OCI-LY7 (cell line): ENCODE measurements around the gene SLAMF7. TPM values are rescaled to one million over a fixed set of nuclear protein-coding genes. Genes with fewer than 3 reads are reported as not detected.

ENCODE experiments used
- BruUV-seq: library from RNA; stranded (reverse); fragments of 400-500 nt; replicated peaks from 2 replicates; lab custom pipeline; 2021; lab: Mats Ljungman, UMichigan
- CTCF ChIA-PET: fragments of 300-600 bp; sonication (Branson Sonifier 250); formaldehyde crosslinking; loops from one replicate; lab custom pipeline; 2022; ENCODE audit warnings: antibody characterized with exemption; ENCODE audit not compliant: unreplicated experiment; lab: Charles Lee
- POLR2A ChIA-PET: fragments of 300-600 bp; sonication (Branson Sonifier 250); formaldehyde crosslinking; loops from one replicate; lab custom pipeline; 2022; ENCODE audit warnings: antibody characterized with exemption; lab: Charles Lee
- DNase-seq: peaks from one replicate; pipeline ENCODE4 v3.0.0-alpha.2; 2015; ENCODE audit warnings: low spot score
- H2AFZ ChIP-seq: fragments of 200-600 bp; sonication (generic), shearing (Covaris generic); 2 replicates; pipeline ENCODE4 v1.6.1; 2014; ENCODE audit warnings: mild to moderate bottlenecking, antibody characterized with exemption, low read length, moderate library complexity
- H3K27ac ChIP-seq: fragments of 200-600 bp; sonication (generic); 2 replicates; pipeline ENCODE4 v1.5.1; 2014; ENCODE audit warnings: mixed run types, low read depth, mild to moderate bottlenecking, moderate library complexity, low read length, inconsistent platforms; ENCODE audit not compliant: poor library complexity, severe bottlenecking
- H3K36me3 ChIP-seq: fragments of 200-600 bp; sonication (generic); 2 replicates; pipeline ENCODE4 v1.6.1; 2014; ENCODE audit warnings: mild to moderate bottlenecking, antibody characterized with exemption, low read length, moderate library complexity, mixed read lengths; ENCODE audit not compliant: insufficient read depth
- H3K4me1 ChIP-seq: fragments of 200-600 bp; sonication (generic); 2 replicates; pipeline ENCODE4 v1.5.1; 2014; ENCODE audit warnings: mild to moderate bottlenecking, low read length; ENCODE audit not compliant: insufficient read depth, poor library complexity, severe bottlenecking
- H3K4me2 ChIP-seq: fragments of 200-600 bp; sonication (generic); 2 replicates; pipeline ENCODE4 v1.6.1; 2014; ENCODE audit warnings: mild to moderate bottlenecking, low read length
- H3K4me3 ChIP-seq: fragments of 200-600 bp; sonication (generic); 2 replicates; pipeline ENCODE4 v1.5.1; 2014; ENCODE audit warnings: mild to moderate bottlenecking, low read depth, low read length; ENCODE audit not compliant: poor library complexity, severe bottlenecking
- H3K79me2 ChIP-seq: fragments of 200-600 bp; sonication (generic); 2 replicates; pipeline ENCODE4 v1.6.1; 2016; ENCODE audit warnings: low read depth, mild to moderate bottlenecking, low read length, moderate library complexity, mixed read lengths; ENCODE audit not compliant: insufficient read depth
- H3K9me2 ChIP-seq: fragments of 200-600 bp; sonication (generic); 2 replicates; pipeline ENCODE4 v1.6.1; 2016; ENCODE audit warnings: mild to moderate bottlenecking, low read length, mixed read lengths; ENCODE audit not compliant: insufficient read depth
- H3K9me3 ChIP-seq: fragments of 200-600 bp; sonication (generic); 2 replicates; pipeline ENCODE4 v1.6.1; 2014; ENCODE audit warnings: mild to moderate bottlenecking, mixed run types, low read length, mixed read lengths
- H4K20me1 ChIP-seq: fragments of 200-600 bp; sonication (generic); 2 replicates; pipeline ENCODE4 v1.6.1; 2014; ENCODE audit warnings: mild to moderate bottlenecking, antibody characterized with exemption, low read length, moderate library complexity, mixed read lengths; ENCODE audit not compliant: insufficient read depth
- CTCF ChIP-seq: fragments of 200-600 bp; sonication (generic); conservative IDR thresholded peaks from 2 replicates; pipeline ENCODE4 v1.5.1; 2014; ENCODE audit warnings: mild to moderate bottlenecking, antibody characterized with exemption, low read length, moderate library complexity, mixed read lengths
- EZH2phosphoT487 ChIP-seq: fragments of 200-600 bp; sonication (generic); IDR thresholded peaks from 2 replicates; pipeline ENCODE4 v1.6.1; 2018; ENCODE audit warnings: low read depth, borderline replicate concordance, mild to moderate bottlenecking, mixed run types, antibody characterized with exemption, low read length, moderate library complexity, mixed read lengths
- intact Hi-C: fragments of 100-400 bp; cut with micrococcal nuclease; formaldehyde crosslinking; loops from one replicate; pipeline ENCODE4 v1.10.0; 2022; ENCODE audit not compliant: unreplicated experiment
- total RNA-seq, 2 experiments: library from RNA; depleted of rRNA in 1 of 2; stranded (reverse); fragments of >200 nt in 1 of 2; shearing (Covaris generic) in 1 of 2; gene quantifications; 2 replicates each; pipeline ENCODE4 v1.2.3, GENCODE V29; 2014 to 2022

The SLAMF7 gene
- total RNA-seq, 2 experiments from 2014 or later: not detected

DNA sequence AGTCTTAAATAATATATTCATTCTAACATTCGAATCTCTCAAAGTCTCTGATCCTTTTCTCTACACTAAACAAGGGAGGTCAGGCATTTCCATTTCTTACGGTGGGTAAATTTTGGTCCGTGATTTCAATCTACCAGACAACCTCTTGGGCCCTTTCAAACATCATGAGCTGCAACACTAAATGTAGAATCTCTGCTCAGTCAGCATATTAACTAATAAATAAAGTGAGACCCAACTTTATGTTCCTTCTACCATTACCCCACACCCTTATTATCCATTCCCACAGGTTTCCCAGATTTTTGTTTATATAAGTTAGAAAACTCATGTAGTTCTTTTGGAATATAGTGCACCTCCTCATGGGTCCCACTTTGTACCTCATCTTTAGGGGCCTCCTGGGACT lies 24.9 kb downstream of the SLAMF7 start:
- TF ChIP-seq EZH2phosphoT487 (no peak), CTCF (no peak)
- Histone ChIP-seq H3K27ac (no peak overlapping the region), H3K4me3 (no peak overlapping the region), H3K4me2 (no peak overlapping the region), H3K9me3 (no peaks in the 10 kb centered on the region), H3K36me3 (no peaks in the 10 kb centered on the region), H3K79me2 (no peaks in the 10 kb centered on the region), H2AFZ (no peak overlapping the region), H3K9me2 (no peaks in the 10 kb centered on the region), H3K4me1 (peaks cover 7% of the 10 kb centered on the region), H4K20me1 (no peaks in the 10 kb centered on the region)
- DNase-seq: no peak
- ChIA-PET CTCF (no interaction called here), POLR2A (interaction anchor here (0.5 to 0.7 kb wide), 2 partner anchors 80 to 151 kb away, joined by 3 read pairs; no protein-coding TSS in a partner anchor)
- BruUV-seq: no TSS peak
- intact Hi-C loops: no loop called here

- intact Hi-C loops: loop anchor here (1.0 kb wide), 3 partner anchors 40 to 92 kb away; no protein-coding TSS in a partner anchor
- DNase-seq: no peak
- Histone ChIP-seq H3K4me1 (peaks cover 7% of the 10 kb centered on the region), H3K36me3 (no peaks in the 10 kb centered on the region), H3K27ac (no peak overlapping the region), H3K9me3 (no peaks in the 10 kb centered on the region), H3K4me3 (peak overlapping the region; percentile 62), H2AFZ (peak overlapping the region; percentile 97), H3K9me2 (no peaks in the 10 kb centered on the region), H3K4me2 (peak overlapping the region; percentile 84), H3K79me2 (no peaks in the 10 kb centered on the region), H4K20me1 (no peaks in the 10 kb centered on the region)
- CTCF ChIA-PET: interaction anchor here (0.6 to 1.8 kb wide), 7 partner anchors 10 to 359 kb away, joined by 3 to 8 read pairs (median 3); no protein-coding TSS in a partner anchor
- POLR2A ChIA-PET: interaction anchor here (0.6 to 1.4 kb wide), 6 partner anchors 8 to 466 kb away, joined by 3 to 7 read pairs (median 4); no protein-coding TSS in a partner anchor
- BruUV-seq: no TSS peak
- TF ChIP-seq EZH2phosphoT487 (no peak), CTCF (no peak)
Observed at GRCh38 chr1:160767395-160768294, 28.6 kb downstream of the SLAMF7 start.
